ENCODE data around the gene SNX11.

Gene SNX11

DNA sequence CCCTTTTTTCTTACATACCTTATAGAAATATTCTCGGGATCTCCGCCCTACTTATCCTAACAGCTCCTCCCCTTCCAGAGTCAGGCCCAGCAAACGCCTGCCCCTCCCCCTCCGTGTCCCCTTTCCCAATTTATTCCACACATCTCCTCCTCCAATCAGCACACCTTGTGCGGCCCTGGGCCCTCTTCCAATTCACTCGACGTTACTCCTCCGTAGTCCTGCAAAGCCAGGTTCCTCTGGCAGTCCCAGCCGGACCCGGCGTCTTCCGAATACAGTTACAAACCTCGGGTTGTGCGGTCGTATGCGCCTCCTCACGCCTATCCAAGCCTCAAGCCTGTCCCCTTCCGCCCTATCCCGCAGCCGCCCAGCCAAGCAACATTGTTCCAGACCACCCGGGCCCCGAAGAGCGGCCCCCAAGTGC, 7.0 kb upstream of the SNX11 start (continued):
- TF ChIP-seq, protein P1, sequence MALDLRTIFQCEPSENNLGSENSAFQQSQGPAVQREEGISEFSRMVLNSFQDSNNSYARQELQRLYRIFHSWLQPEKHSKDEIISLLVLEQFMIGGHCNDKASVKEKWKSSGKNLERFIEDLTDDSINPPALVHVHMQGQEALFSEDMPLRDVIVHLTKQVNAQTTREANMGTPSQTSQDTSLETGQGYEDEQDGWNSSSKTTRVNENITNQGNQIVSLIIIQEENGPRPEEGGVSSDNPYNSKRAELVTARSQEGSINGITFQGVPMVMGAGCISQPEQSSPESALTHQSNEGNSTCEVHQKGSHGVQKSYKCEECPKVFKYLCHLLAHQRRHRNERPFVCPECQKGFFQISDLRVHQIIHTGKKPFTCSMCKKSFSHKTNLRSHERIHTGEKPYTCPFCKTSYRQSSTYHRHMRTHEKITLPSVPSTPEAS (tag by site-specific recombination; IDR thresholded peaks at IDR 0.05), result no peak
- TF ChIP-seq, protein P2, sequence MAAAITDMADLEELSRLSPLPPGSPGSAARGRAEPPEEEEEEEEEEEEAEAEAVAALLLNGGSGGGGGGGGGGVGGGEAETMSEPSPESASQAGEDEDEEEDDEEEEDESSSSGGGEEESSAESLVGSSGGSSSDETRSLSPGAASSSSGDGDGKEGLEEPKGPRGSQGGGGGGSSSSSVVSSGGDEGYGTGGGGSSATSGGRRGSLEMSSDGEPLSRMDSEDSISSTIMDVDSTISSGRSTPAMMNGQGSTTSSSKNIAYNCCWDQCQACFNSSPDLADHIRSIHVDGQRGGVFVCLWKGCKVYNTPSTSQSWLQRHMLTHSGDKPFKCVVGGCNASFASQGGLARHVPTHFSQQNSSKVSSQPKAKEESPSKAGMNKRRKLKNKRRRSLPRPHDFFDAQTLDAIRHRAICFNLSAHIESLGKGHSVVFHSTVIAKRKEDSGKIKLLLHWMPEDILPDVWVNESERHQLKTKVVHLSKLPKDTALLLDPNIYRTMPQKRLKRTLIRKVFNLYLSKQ (tag by site-specific recombination; IDR thresholded peaks at IDR 0.05; ENCODE audit: borderline replicate concordance), result no peak
- TF ChIP-seq ZNF223 (tag by site-specific recombination; IDR thresholded peaks at IDR 0.05), result no peak
- TF ChIP-seq ZNF585B (tag by site-specific recombination; IDR thresholded peaks at IDR 0.05), result no peak

DNA sequence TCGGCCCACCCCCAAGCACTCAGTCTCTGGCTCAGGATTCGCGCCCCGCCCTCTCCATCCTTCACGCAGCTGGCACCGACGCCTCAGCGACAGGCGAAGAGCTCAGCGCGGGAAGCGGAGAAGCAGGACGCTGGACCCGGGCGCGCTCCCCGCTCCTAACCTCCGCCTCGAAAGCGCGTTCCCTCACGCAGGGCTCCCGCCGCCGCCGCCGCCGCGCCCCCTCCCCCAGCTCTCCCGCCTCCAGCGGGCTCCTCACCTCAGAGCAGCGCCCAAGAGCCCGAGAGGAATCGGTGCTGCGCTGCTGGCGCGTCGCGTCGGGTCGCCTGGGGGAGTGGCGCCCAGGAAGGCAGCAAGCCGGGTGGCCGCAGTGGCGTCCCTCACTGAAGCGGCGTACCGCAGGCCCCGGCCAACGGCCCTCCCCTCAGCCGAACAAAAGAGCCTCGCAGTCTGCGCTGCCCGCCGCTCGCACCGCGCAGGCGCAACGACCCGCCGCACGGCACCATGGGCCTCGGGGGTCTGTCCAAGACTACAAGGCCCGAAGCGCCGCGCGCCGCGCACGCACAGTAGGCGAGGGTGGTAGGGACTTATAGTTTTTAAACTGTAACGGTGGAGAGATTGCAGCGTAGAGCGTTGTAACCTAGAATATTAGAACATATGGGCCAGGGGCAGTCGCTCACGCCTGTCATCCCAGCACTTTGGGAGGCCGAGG, 6.4 kb upstream of the SNX11 start, which contains the start of gene CBX1:
Gene CBX1, minus strand, starts transcription at position 467 of the 709 bp plus-strand sequence. CDS start 24,474 bp downstream, outside the sequence.
- Histone ChIP-seq H3K36me3 (ENCODE audit: control insufficient read depth in 2 of 2, insufficient read depth in 1 of 2, low read length in 2 of 2) (peaks cover 0 to 3% of the 10 kb centered on the region in 2 experiments; a peak in 1 of 3 replicates), H3K9me3 (ENCODE audit: control insufficient read depth, insufficient read depth, low read depth, low read length) (no peaks in the 10 kb centered on the region), H3K4me3 (ENCODE audit: low read depth, low read length) (peak within 1 kb of the TSS; percentile 85), H3K27ac (ENCODE audit: extremely low read depth, low read depth, low read length) (peak within 1 kb of the TSS; percentile 97), H3K4me1 (ENCODE audit: control insufficient read depth, insufficient read depth, low read length) (peaks cover 4% of the 10 kb centered on the region; the same call in 1 of the 2 replicates)
- POLR2A ChIA-PET, result interaction anchor here (0.5 to 2.2 kb wide), 20 partner anchors 8 to 238 kb away, joined by 3 to 11 read pairs (median 4); partner anchors contain the start of genes CDK5RAP3 and NFE2L1
- CTCF ChIA-PET, result interaction anchor here (0.6 to 2.3 kb wide), 6 partner anchors 11 to 123 kb away, joined by 3 to 10 read pairs (median 6); no protein-coding TSS in a partner anchor
- no peak for TF ChIP-seq ZFP41 (tag by site-specific recombination; IDR thresholded peaks at IDR 0.05; ENCODE audit: borderline replicate concordance)
- peak; percentile 72 for TF ChIP-seq SP7 (tag by site-specific recombination; IDR thresholded peaks at IDR 0.05)
- TF ChIP-seq ZBTB17 (tag by site-specific recombination; IDR thresholded peaks at IDR 0.05), result peak; percentile 73
- TF ChIP-seq ZNF423 (tag by site-specific recombination; IDR thresholded peaks at IDR 0.05), result peak; percentile 86; the same call in 1 of the 2 replicates
- peak; percentile 98 for TF ChIP-seq ZBTB20 (tag by site-specific recombination; IDR thresholded peaks at IDR 0.05)
- TF ChIP-seq ZIC2 (tag by site-specific recombination; IDR thresholded peaks at IDR 0.05), result peak; percentile 50; the same call in 1 of the 2 replicates
- TF ChIP-seq ZXDB (tag by site-specific recombination; IDR thresholded peaks at IDR 0.05), result peak; percentile 54; the same call in 1 of the 2 replicates
- peak; percentile 84 for TF ChIP-seq KLF9 (tag by site-specific recombination; IDR thresholded peaks at IDR 0.05; ENCODE audit: low read depth)
- peak; percentile 67; the same call in 1 of the 2 replicates for TF ChIP-seq ZNF561 (tag by site-specific recombination; IDR thresholded peaks at IDR 0.05; ENCODE audit: borderline replicate concordance)
- TF ChIP-seq ZNF16 (tag by site-specific recombination; IDR thresholded peaks at IDR 0.05; ENCODE audit: low read depth), result no peak
- TF ChIP-seq, protein P3, sequence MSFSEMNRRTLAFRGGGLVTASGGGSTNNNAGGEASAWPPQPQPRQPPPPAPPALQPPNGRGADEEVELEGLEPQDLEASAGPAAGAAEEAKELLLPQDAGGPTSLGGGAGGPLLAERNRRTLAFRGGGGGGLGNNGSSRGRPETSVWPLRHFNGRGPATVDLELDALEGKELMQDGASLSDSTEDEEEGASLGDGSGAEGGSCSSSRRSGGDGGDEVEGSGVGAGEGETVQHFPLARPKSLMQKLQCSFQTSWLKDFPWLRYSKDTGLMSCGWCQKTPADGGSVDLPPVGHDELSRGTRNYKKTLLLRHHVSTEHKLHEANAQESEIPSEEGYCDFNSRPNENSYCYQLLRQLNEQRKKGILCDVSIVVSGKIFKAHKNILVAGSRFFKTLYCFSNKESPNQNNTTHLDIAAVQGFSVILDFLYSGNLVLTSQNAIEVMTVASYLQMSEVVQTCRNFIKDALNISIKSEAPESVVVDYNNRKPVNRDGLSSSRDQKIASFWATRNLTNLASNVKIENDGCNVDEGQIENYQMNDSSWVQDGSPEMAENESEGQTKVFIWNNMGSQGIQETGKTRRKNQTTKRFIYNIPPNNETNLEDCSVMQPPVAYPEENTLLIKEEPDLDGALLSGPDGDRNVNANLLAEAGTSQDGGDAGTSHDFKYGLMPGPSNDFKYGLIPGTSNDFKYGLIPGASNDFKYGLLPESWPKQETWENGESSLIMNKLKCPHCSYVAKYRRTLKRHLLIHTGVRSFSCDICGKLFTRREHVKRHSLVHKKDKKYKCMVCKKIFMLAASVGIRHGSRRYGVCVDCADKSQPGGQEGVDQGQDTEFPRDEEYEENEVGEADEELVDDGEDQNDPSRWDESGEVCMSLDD (tag by site-specific recombination; IDR thresholded peaks at IDR 0.05), result peak; percentile 70
- peak; percentile 93 for TF ChIP-seq ZNF501 (tag by site-specific recombination; IDR thresholded peaks at IDR 0.05)
- TF ChIP-seq GLIS2 (tag by site-specific recombination; IDR thresholded peaks at IDR 0.05), result peak; percentile 97; the same call in 1 of the 2 replicates
- peak; percentile 30; the same call in 1 of the 2 replicates for TF ChIP-seq ZNF341 (tag by site-specific recombination; IDR thresholded peaks at IDR 0.05; ENCODE audit: low read depth)
- no peak; the same call in 1 of the 2 replicates for TF ChIP-seq OVOL3 (tag by site-specific recombination; IDR thresholded peaks at IDR 0.05)
- TF ChIP-seq TRIM28 (IDR thresholded peaks at IDR 0.05; ENCODE audit: borderline replicate concordance, low read length), result peak; percentile 94; the same call in 1 of the 2 replicates
- peak; percentile 76; the same call in 1 of the 2 replicates for TF ChIP-seq ZNF121 (tag by site-specific recombination; IDR thresholded peaks at IDR 0.05)
- TF ChIP-seq, protein P4, sequence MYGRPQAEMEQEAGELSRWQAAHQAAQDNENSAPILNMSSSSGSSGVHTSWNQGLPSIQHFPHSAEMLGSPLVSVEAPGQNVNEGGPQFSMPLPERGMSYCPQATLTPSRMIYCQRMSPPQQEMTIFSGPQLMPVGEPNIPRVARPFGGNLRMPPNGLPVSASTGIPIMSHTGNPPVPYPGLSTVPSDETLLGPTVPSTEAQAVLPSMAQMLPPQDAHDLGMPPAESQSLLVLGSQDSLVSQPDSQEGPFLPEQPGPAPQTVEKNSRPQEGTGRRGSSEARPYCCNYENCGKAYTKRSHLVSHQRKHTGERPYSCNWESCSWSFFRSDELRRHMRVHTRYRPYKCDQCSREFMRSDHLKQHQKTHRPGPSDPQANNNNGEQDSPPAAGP (tag by site-specific recombination; IDR thresholded peaks at IDR 0.05), result peak; percentile 55
- TF ChIP-seq, protein P5, sequence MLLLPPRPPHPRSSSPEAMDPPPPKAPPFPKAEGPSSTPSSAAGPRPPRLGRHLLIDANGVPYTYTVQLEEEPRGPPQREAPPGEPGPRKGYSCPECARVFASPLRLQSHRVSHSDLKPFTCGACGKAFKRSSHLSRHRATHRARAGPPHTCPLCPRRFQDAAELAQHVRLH (tag by site-specific recombination; IDR thresholded peaks at IDR 0.05), result peak; percentile 29; the same call in 1 of the 2 replicates
- TF ChIP-seq IKZF3 (tag by site-specific recombination; IDR thresholded peaks at IDR 0.05), result peak; percentile 36
- TF ChIP-seq ZNF785 (tag by site-specific recombination; IDR thresholded peaks at IDR 0.05), result no peak
- TF ChIP-seq BCL11A (tag by site-specific recombination; IDR thresholded peaks at IDR 0.05; ENCODE audit: low read depth), result no peak
- TF ChIP-seq, protein P6, sequence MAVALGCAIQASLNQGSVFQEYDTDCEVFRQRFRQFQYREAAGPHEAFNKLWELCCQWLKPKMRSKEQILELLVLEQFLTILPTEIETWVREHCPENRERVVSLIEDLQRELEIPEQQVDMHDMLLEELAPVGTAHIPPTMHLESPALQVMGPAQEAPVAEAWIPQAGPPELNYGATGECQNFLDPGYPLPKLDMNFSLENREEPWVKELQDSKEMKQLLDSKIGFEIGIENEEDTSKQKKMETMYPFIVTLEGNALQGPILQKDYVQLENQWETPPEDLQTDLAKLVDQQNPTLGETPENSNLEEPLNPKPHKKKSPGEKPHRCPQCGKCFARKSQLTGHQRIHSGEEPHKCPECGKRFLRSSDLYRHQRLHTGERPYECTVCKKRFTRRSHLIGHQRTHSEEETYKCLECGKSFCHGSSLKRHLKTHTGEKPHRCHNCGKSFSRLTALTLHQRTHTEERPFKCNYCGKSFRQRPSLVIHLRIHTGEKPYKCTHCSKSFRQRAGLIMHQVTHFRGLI (tag by site-specific recombination; IDR thresholded peaks at IDR 0.05), result peak; percentile 82
- no peak for TF ChIP-seq YY2 (tag by site-specific recombination; IDR thresholded peaks at IDR 0.05)
